ENCODE measurements around the gene AKAP8L.
A peak's percentile ranks its signal among the peaks of the same experiment; 100 is the strongest.

Gene AKAP8L

GRCh38 chr19:15432629-15433518 lies 14.1 kb upstream of the AKAP8L start:
- peak; percentile 79 to 82 for DNase-seq

GRCh38 chr19:15432018-15432494 lies 13.3 kb upstream of the AKAP8L start:
- DNase-seq: no peak

- DNase-seq: no peak
These were observed 12.7 kb upstream of the AKAP8L start for GRCh38 chr19:15431396-15432017.

GRCh38 chr19:15430526-15431120 lies 11.8 kb upstream of the AKAP8L start:
- no peak for DNase-seq

- DNase-seq: no peak
These were observed 11.2 kb upstream of the AKAP8L start for GRCh38 chr19:15429825-15430467.

GRCh38 chr19:15428956-15429824 lies 10.4 kb upstream of the AKAP8L start:
- no peak for DNase-seq

GRCh38 chr19:15427991-15428471 lies 9.2 kb upstream of the AKAP8L start:
- DNase-seq: no peak

- no peak for DNase-seq
These were observed 8.5 kb upstream of the AKAP8L start for GRCh38 chr19:15427350-15427700.

- DNase-seq: no peak
These were observed 7.9 kb upstream of the AKAP8L start for GRCh38 chr19:15426485-15427349.

GRCh38 chr19:15425321-15425950 lies 6.6 kb upstream of the AKAP8L start:
- DNase-seq: no peak

GRCh38 chr19:15424692-15425272 lies 6.0 kb upstream of the AKAP8L start:
- no peak for DNase-seq

GRCh38 chr19:15424121-15424520 lies 5.3 kb upstream of the AKAP8L start:
- no peak for DNase-seq

GRCh38 chr19:15423130-15423529 lies 4.3 kb upstream of the AKAP8L start:
- DNase-seq: no peak

GRCh38 chr19:15422296-15423075 lies 3.7 kb upstream of the AKAP8L start:
- no peak for DNase-seq

- no peak for DNase-seq
These were observed 3.0 kb upstream of the AKAP8L start for GRCh38 chr19:15421721-15422260.

- no peak for DNase-seq
These were observed 2.4 kb upstream of the AKAP8L start for GRCh38 chr19:15421136-15421695.

GRCh38 chr19:15419413-15420025 lies 731 bp upstream of the AKAP8L start:
- DNase-seq: no peak

- DNase-seq: no peak
These were observed 583 bp downstream of the AKAP8L start for GRCh38 chr19:15418231-15418578.

Measured in AML-193 (cell line).